Breast epithelium (tissue), 3 donors: ENCODE results near the gene PTPN3.

Experiments
- POLR2AphosphoS5 ChIP-seq, 3 donors: sonication (generic); formaldehyde crosslinking; IDR thresholded peaks; one replicate each; pipeline ENCODE4 v1.6.1; 2017; ENCODE audit warnings: antibody characterized with exemption in 3 of 3
- TF ChIP-seq, protein P1 (sequence below), 3 donors: fragments of 450-650 bp; IDR thresholded peaks; one replicate each; pipeline ENCODE4 v1.5.1; 2016 to 2017; ENCODE audit warnings: antibody characterized with exemption in 3 of 3, mild to moderate bottlenecking in 3 of 3, moderate library complexity in 3 of 3

DNA sequence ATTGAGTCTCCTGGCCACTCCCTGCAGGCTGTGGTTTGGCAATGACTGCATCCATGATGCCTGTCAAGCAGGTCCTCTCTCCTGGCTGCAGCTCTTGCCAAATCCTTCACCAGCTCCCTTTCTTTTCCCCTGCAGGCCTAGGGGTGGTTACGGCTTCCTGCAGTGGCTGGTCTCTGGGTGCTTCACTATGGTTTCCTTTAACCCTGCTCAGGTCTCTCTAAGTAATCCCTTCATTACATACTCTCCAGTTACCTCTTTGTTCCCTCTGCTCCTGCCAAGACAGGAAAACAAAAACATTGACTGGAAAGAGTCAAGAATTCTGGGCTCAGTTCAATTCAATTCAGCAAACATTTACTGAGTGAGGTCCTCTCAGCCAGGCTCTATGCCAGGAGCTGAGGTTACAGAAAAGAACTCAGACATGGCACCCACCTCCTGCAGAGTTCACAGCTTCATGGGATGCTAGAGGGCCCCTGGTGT lies 19.8 kb upstream of the PTPN3 start:
- TF ChIP-seq, protein P1, sequence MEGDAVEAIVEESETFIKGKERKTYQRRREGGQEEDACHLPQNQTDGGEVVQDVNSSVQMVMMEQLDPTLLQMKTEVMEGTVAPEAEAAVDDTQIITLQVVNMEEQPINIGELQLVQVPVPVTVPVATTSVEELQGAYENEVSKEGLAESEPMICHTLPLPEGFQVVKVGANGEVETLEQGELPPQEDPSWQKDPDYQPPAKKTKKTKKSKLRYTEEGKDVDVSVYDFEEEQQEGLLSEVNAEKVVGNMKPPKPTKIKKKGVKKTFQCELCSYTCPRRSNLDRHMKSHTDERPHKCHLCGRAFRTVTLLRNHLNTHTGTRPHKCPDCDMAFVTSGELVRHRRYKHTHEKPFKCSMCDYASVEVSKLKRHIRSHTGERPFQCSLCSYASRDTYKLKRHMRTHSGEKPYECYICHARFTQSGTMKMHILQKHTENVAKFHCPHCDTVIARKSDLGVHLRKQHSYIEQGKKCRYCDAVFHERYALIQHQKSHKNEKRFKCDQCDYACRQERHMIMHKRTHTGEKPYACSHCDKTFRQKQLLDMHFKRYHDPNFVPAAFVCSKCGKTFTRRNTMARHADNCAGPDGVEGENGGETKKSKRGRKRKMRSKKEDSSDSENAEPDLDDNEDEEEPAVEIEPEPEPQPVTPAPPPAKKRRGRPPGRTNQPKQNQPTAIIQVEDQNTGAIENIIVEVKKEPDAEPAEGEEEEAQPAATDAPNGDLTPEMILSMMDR (IDR thresholded peaks at IDR 0.05), result peak in 1 of 3 donors; percentile 11
- TF ChIP-seq POLR2AphosphoS5 (IDR thresholded peaks at IDR 0.05), result peak in 1 of 3 donors; percentile 28
